Activated CD8-positive, alpha-beta T cell treated with anti-CD3 and anti-CD28 coated beads for 36 hours (primary cell): Measurements from ENCODE around the gene RPRD1B. TPM values are rescaled to one million over a fixed set of nuclear protein-coding genes. Genes with fewer than 3 reads are reported as not detected.

Source experiments
- ATAC-seq: fragments of 200-7000 bp; cut with Tn5 transposase; one replicate; pipeline ENCODE4 v1.10.0; 2021; ENCODE audit warnings: mild to moderate bottlenecking, moderate library complexity
- CTCF ChIA-PET: fragments of 350-600 bp; sonication (Branson Sonifier 250); formaldehyde crosslinking; loops from one replicate; lab custom pipeline; 2021; ENCODE audit warnings: antibody characterized with exemption; lab: Charles Lee
- POLR2A ChIA-PET: fragments of 350-600 bp; sonication (Branson Sonifier 250); formaldehyde crosslinking; loops from one replicate; lab custom pipeline; 2021; ENCODE audit warnings: antibody characterized with exemption; lab: Charles Lee
- DNase-seq: peaks from one replicate; pipeline ENCODE4 v3.0.0-alpha.2; 2020
- H3K27ac Mint-ChIP-seq: one replicate; pipeline ENCODE4 v1.8.0; 2021; ENCODE audit warnings: mild to moderate bottlenecking, mixed read lengths
- H3K27me3 Mint-ChIP-seq: one replicate; pipeline ENCODE4 v1.8.0; 2021; ENCODE audit warnings: mixed read lengths
- H3K36me3 Mint-ChIP-seq: one replicate; pipeline ENCODE4 v1.8.0; 2021; ENCODE audit warnings: low read depth, mixed read lengths
- H3K4me1 Mint-ChIP-seq: one replicate; pipeline ENCODE4 v1.8.0; 2021; ENCODE audit warnings: low read depth, mixed read lengths
- H3K4me3 Mint-ChIP-seq: one replicate; pipeline ENCODE4 v1.8.0; 2021; ENCODE audit warnings: mild to moderate bottlenecking, moderate library complexity, mixed read lengths
- H3K9me3 Mint-ChIP-seq: one replicate; pipeline ENCODE4 v1.8.0; 2021; ENCODE audit warnings: mixed read lengths
- intact Hi-C: fragments of 100-400 bp; cut with micrococcal nuclease; formaldehyde crosslinking; loops from one replicate; pipeline ENCODE4 v1.10.0; 2022
- total RNA-seq, 2 experiments: library from RNA; stranded (reverse); gene quantifications; one replicate each; pipeline ENCODE4 v1.2.3, GENCODE V29; 2021
- TF ChIP-seq, protein P1 (sequence below): fragments of 200-600 bp; IDR thresholded peaks from one replicate; pipeline ENCODE4 v1.8.0; 2022; ENCODE audit warnings: antibody characterized with exemption, mild to moderate bottlenecking

Gene RPRD1B
- total RNA-seq, 2 experiments from 2014 or later = 29.1 to 29.3 TPM

DNA sequence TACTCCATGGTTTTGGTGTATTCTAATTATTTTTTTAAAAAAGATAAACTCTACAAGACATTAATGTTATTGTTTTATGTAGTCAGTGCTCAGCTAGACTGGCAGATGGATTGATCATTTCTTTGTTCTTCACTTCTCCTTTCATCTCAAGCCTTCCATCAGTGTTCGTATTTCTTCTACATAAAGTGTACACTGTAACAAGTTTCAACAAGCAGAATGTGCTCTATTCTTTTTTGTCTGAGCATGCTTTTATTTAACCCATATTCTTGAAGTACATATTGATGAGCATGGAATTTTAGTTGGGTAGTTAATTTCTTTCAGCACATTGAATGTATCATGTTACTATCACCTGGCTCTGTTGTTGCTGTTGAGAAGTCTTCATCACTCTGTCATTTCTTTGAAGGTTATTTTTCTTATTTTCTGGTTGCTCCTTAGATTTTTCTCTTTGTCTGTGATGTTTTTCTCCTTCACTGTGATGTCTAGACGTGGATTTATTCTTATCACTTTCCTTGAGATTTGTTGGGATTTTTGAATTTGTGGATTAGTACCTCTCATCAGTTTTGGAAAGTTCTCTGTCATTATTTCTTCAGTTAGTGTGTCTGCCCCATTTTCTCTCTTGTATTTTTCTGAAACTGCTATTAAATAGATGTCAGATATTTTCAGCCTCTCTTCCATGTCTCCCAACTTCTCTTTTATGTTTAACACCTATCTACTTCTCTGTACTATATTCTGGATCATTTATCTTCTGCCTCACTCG, 83.0 kb downstream of the RPRD1B start:
- Mint-ChIP-seq H3K27ac (no peak overlapping the region), H3K27me3 (no peaks in the 10 kb centered on the region), H3K4me1 (no peaks in the 10 kb centered on the region), H3K9me3 (no peaks in the 10 kb centered on the region), H3K36me3 (no peaks in the 10 kb centered on the region), H3K4me3 (no peak overlapping the region)
- ATAC-seq (no peak), DNase-seq (no peak)
- ChIA-PET CTCF (interaction anchor here (1.9 kb wide), 1 partner anchor 43 kb away, joined by 5 read pairs; no protein-coding TSS in a partner anchor), POLR2A (no interaction called here)
- TF ChIP-seq, protein P1, sequence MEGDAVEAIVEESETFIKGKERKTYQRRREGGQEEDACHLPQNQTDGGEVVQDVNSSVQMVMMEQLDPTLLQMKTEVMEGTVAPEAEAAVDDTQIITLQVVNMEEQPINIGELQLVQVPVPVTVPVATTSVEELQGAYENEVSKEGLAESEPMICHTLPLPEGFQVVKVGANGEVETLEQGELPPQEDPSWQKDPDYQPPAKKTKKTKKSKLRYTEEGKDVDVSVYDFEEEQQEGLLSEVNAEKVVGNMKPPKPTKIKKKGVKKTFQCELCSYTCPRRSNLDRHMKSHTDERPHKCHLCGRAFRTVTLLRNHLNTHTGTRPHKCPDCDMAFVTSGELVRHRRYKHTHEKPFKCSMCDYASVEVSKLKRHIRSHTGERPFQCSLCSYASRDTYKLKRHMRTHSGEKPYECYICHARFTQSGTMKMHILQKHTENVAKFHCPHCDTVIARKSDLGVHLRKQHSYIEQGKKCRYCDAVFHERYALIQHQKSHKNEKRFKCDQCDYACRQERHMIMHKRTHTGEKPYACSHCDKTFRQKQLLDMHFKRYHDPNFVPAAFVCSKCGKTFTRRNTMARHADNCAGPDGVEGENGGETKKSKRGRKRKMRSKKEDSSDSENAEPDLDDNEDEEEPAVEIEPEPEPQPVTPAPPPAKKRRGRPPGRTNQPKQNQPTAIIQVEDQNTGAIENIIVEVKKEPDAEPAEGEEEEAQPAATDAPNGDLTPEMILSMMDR = no peak
- intact Hi-C loops = no loop called here

DNA sequence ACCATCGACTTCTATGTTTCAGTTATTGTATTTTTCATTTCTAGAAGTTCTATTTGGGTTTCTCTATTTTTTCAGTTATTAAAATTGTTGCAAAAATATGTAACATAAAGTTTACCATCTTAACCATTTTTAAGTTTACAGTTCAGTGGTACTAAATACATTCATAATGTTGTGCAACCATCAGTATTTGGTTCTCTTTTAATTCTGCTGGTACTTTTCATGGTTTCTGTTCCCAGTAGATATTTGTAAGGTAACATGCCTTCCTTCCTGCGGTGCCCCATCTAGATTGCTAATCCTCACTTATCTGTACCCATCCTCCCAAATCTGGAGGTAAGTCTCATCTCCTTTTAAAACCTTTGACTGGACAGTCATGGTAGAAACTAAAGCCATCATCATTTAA, 83.7 kb downstream of the RPRD1B start:
- TF ChIP-seq, protein P1 = no peak
- H3K27me3 Mint-ChIP-seq = no peaks in the 10 kb centered on the region
- no peak overlapping the region for H3K4me3 Mint-ChIP-seq

DNA sequence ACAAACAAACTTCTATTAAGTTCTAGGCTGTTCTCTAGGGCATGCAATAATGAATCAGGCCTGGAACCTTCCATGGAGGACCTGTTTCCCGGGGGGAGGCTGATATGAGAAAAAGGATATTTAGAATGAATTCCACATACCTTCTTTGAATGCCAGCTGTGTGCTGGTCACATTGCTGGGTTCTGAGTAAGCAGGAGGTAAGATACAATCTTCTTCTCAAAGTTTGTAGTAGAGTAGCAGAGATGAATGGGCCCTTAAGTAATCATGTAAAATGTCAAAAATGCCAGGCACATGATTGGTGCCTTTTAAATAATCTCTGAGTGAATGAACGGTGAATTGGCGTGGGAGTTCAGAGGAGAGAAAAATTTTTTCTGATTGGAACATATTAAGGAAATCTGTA, 84.1 kb downstream of the RPRD1B start:
- H3K4me1 Mint-ChIP-seq = no peaks in the 10 kb centered on the region
- no peak overlapping the region for H3K27ac Mint-ChIP-seq
- no peaks in the 10 kb centered on the region for H3K9me3 Mint-ChIP-seq
- DNase-seq (no peak), ATAC-seq (no peak)
- TF ChIP-seq, protein P1 = no peak
- H3K36me3 Mint-ChIP-seq = no peaks in the 10 kb centered on the region
- intact Hi-C loops = no loop called here
- no peaks in the 10 kb centered on the region for H3K27me3 Mint-ChIP-seq
- ChIA-PET POLR2A (no interaction called here), CTCF (no interaction called here)
- no peak overlapping the region for H3K4me3 Mint-ChIP-seq

More for the DNA sequence above, 83.7 kb downstream of the RPRD1B start:
- intact Hi-C loops = no loop called here
- no peak for DNase-seq
- ATAC-seq = no peak
- ChIA-PET CTCF (no interaction called here), POLR2A (no interaction called here)
- Mint-ChIP-seq H3K9me3 (no peaks in the 10 kb centered on the region), H3K36me3 (no peaks in the 10 kb centered on the region), H3K4me1 (no peaks in the 10 kb centered on the region), H3K27ac (no peak overlapping the region)

DNA sequence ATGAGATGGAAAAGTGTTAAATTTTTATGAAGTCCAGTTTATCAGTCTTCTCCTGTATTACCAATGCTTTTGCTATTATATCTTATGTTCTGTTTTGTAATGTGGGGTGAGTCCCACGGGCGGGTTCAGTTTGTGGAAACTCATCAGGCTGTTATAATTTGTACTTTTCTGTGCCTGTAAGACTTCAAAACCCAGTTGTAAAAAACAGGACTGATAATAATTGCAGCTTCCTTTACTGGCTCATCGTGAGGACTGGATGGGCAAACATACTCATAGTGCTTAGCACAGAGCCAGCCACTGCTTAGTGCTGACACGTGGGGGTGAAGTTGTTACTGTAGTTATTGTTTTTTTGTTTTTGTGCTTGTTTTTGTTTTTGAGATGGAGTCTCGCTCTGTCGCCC, 85.9 kb downstream of the RPRD1B start:
- H3K27ac Mint-ChIP-seq = no peak overlapping the region
- H3K4me1 Mint-ChIP-seq = no peaks in the 10 kb centered on the region
- DNase-seq (no peak), ATAC-seq (no peak)
- CTCF ChIA-PET = interaction anchor here (1.2 kb wide), 1 partner anchor 62 kb away, joined by 3 read pairs; no protein-coding TSS in a partner anchor
- no peaks in the 10 kb centered on the region for H3K36me3 Mint-ChIP-seq
- POLR2A ChIA-PET = no interaction called here
- intact Hi-C loops = no loop called here
- no peaks in the 10 kb centered on the region for H3K9me3 Mint-ChIP-seq
- H3K4me3 Mint-ChIP-seq = no peak overlapping the region
- no peaks in the 10 kb centered on the region for H3K27me3 Mint-ChIP-seq
- TF ChIP-seq, protein P1 = no peak

DNA sequence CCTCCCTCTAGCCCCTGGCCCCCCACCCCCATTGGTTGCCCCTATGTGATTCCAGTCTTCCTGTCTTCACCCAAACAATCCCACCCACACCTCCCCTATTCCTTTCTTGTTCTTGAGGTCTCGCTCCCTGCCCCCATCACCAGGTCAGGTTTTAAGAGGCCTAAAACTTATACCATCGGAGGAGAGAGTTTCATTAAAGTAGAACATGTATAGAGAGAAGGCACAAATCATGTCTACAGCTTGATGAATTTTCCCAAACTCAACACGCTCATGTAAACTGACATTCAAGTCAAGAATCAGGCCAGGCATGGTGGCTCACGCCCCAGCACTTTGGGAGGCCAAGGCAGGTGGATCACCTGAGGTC, 87.1 kb downstream of the RPRD1B start:
- CTCF ChIA-PET = no interaction called here
- no peaks in the 10 kb centered on the region for H3K36me3 Mint-ChIP-seq
- POLR2A ChIA-PET = no interaction called here
- no peak overlapping the region for H3K27ac Mint-ChIP-seq
- no peak for DNase-seq
- H3K9me3 Mint-ChIP-seq = no peaks in the 10 kb centered on the region
- no peaks in the 10 kb centered on the region for H3K27me3 Mint-ChIP-seq
- TF ChIP-seq, protein P1 = no peak
- no peaks in the 10 kb centered on the region for H3K4me1 Mint-ChIP-seq
- H3K4me3 Mint-ChIP-seq = no peak overlapping the region
- no peak for ATAC-seq
- intact Hi-C loops = no loop called here
